H4 (cell line): ENCODE measurements around the gene SPOP. TPM values are rescaled to one million over a fixed set of nuclear protein-coding genes. Genes with fewer than 3 reads are reported as not detected.
"Not testable (repeated sequence)": the region's sequence is repeated elsewhere in the genome, so short reads cannot be mapped to it uniquely, and the experiment has no call there.

Experiments used
- DNase-seq: peaks from one replicate; pipeline ENCODE4 v3.0.0-alpha.2; 2015; ENCODE audit warnings: low spot score
- total RNA-seq: library from RNA; depleted of rRNA; stranded (reverse); fragments of >200 nt; shearing (Covaris generic); gene quantifications from 2 replicates; pipeline ENCODE4 v1.2.3, GENCODE V29; 2014

Gene SPOP
- total RNA-seq, 1 experiment from 2014 or later, result 43.9 TPM

DNA sequence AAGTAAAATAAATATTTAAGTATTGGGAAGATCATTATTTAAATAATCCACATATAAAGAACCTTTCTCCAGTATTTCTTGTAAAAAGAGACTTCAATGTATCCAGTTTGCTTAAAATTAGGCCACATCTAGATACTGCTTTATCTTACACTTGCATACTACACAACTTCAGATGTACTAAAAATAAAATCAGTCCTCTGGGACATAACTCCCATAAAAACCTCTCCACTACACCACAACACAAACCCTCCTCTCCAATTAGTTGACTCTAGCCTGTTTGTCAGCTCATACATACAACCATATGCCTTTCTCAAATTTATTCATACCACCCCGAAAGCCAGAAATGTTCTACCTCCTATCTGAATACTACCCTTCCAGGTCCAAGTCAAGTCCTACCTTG is 21.6 kb downstream of the SPOP start:
- DNase-seq, result no peak

DNA sequence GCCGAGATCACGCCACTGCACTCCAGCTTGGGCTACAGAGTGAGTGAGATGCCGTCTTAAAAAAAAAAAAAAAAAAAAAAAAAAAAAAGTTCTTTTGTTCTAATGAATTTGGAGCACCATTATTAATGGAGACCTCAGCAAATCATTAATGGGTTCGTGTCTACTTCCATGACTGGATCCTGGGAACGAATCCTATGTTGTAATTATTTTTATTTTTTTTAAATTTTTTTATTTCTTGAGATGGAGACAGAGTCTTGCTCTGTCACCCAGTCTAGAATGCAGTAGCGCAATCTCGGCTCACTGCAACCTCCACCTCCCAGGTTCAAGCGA is 30.7 kb downstream of the SPOP start:
- no peak for DNase-seq

DNA sequence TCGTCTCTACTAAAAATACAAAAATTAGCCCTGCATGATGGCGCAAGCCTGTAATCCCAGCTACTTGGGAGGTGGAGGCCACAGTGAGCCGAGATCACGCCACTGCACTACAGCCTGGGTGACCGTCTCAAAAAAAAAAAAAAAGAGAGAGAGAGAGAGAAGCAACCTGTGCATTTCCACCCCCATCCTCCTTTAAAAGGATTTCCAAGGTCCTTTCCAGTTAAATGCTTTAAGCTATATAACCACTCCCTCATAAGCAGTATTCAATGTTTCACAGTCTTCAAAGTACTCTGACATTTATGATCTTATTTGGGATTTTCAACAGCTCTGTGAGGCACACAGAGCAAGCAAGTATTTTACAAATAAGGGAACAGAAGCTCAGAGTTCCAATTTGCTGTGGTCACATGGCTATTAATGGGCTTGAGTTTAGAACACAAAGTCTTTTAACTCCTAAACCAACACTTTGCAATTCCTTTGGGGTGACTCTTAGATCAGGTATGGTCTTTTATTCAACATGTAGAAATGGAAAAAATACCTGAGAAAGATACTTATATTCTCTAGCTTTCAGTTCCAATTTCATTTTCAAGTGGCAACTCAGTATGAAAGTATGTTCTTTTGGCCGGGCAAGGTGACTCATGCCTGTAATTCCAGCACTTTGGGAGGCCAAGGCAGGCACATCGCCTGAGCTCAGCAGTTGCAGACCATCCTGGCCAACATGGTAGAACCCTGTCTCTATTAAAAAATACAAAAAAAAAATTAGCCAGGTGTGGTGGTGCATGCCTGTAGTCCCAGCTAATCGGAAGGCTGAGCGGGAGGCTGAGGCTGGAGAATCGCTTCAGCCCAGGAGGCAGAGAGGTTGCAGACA is 31.3 kb downstream of the SPOP start:
- peak; percentile 74 for DNase-seq

DNA sequence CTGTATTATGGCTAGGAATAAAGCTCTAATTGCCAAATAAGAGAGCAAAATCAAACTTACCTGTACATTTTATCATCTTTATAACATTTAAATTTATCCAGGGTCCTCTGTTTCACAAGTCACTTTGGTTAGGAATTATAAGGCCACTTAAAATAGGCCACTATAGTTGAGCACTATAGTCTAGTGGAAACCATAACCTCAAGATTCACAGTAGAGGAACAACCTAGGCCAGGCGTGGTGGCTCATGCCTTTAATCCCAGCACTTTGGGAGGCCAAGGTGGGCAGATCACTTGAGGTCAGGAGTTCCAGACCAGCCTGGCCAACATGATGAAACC is 31.9 kb downstream of the SPOP start:
- not testable (repeated sequence) for DNase-seq

DNA sequence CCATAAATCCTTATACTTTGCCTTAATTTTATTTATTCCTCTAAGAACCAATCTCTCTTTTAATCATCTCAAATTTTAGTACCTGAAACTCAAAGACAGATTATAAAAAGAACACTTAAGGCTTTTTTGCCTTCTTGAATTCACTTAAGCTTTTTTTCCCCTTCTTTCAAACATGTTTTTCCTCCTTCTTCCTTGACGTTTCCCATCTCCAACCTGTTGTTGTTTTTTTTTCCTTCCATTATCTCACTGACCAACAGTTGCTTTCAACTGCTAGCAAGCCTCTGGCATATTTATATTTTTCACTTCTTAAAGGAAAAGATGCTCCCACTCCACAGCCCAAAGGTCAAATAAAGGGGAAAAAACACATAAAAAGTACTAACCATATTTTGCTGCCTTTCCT is 32.2 kb downstream of the SPOP start:
- no peak for DNase-seq

DNA sequence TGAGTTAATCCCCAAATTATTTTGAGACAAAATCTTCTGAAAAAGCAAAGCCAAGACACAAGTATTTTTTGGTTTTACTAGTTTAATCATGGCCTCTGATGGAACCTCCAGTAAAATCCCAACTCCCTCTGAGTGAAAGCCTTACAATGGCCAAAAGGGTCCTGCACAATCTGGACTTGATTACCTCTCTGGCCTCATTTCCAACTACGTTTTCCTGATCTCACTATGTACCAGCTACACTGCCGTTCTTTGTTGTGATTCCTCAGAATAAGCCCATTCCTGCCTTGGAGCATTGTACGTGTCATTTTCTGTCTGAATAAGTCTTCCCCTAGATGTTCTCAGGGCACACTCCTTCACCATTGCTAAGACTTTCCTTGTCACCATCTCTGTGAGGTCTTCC is 37.3 kb downstream of the SPOP start:
- DNase-seq, result no peak

DNA sequence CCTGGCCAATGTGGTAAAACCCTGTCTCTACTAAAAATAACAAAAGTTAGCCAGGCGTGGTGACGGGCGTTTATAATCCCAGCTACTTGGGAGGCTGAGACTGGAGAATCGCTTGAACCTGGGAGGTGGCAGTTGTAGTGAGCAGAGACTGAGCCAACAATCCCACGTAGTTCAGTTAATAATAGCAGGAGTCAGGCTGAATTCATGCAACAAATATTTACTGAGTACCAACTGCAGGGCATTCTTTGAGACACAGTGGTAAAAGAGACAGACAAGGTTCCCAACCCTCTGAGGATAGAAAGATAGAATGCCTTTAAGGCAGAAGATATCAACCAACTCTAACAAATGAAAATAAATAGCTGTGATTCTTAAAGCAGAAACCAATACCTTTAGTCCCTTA is 39.1 kb downstream of the SPOP start:
- no peak for DNase-seq

DNA sequence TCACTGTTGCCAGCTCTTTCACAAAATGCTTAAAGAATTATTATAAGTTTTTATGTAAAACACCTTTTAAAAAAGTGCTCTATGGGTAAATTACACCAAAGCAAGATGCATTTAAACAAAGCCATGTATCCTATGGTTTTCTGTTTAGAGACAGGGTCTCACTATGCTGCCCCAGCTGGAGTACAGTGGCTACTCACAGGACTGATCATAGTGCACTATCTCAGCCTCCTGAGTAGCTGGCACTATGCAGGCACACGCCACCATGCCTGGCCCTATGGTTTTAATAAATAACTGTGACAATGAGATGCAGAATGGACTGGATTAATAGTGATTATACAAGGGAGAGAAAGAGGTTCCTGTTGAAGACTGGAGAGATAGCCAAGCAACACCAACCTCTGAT is 40.2 kb downstream of the SPOP start:
- DNase-seq, result no peak

DNA sequence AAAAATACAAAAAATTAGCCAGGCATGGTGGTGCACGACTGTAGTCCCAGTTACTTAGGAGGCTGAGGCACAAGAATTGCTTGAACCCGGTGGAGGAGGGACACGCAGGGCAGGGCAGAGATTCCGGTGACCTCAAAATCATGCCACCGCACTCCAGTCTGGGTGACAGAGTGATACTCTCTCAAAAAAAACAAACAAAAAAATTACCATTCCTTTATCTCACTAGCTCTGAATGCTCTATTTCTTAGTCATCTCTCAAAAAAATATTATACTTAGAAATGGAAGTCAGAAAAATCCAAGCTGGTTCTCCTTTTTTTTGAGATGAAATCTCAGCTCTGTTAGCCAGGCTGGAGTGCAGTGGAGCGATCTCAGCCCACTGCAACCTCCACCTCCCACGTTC is 40.8 kb downstream of the SPOP start:
- no peak for DNase-seq

DNA sequence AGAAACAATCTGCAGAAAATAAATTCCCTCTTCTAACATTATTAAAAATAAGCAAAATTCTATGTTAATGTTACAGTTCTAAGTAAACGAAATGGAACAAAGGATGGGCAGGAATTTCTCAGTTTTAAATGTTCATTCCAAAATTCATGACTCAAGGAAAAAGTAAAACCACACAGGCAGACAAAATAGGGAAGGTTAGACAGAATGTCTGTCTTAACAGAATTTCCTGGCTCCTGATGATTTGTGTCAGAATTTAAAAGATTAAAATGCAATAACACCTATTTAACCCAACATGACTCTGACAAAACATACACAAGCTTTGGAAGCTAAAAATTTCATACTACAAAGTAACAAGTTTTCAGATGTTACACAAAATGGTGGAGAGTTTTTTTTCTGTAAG is 42.8 kb downstream of the SPOP start:
- no peak for DNase-seq

DNA sequence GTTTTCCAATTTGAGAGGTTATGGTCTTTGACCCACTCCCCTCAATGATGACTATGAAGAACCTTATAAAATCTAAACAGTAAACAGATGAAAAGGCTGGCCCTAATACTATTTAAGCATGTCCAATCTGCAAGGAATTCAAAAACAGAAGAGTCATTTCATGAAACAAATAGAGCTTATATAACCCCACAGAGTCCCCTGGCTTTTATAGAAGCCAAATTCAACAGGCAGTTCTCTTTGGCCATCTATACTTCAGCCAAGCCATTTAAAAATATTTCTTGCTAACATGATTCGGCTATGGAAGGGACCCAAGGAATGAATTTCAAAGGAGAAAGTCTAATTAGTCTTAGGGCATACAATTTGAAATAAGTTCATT is 43.4 kb downstream of the SPOP start:
- DNase-seq, result no peak

DNA sequence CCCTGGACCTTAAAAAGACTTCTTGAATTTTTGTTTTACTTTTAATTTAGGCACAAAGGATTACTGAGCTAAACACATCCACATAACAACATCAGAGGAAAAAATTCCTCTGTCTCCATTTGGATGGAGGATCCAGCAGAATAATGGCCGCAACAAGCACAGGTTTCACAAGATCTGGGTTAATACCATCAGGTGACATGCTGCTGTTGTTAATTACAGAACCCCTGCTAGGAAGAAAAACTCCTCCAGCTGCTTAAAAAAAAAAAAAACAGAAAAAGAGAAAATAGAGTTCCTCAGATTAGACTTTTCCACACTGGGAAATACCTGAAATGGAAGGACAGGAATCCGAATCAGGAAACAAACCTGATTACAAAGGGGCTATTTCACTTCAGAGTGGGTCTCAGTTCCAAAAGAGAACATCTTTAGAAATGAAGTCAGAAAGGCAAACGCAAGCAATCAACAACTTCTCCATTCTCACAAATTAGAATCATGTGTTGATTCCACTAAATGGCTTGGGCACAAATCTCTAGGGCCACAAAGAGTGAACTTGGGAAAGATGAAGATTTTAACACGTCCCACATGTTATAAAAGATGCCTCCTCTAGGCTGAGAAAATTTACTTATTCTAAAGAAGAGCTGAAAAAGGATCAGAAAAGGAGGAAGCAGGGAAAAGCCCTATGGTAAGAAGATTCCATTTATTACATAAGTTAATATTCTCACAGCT is 44.0 kb downstream of the SPOP start:
- no peak for DNase-seq

DNA sequence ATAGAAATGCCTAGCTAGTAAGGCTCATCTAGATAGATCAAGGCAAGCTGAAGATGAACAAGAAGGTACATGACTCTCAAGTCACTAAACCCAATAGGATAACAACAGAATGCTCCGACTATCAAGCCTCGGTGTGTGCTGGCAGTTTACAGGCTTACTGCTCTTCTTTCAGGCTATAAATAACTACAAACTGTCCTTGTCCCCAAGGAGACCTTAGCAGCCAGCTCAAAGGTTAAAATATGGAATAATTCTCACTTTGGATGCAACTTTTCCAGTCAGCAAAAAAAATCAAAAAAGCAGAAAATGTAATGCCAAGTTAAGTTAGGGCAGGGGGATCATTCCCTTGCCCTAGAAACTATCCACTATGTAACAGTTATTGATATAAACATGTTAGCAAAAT is 44.6 kb downstream of the SPOP start:
- DNase-seq, result no peak

DNA sequence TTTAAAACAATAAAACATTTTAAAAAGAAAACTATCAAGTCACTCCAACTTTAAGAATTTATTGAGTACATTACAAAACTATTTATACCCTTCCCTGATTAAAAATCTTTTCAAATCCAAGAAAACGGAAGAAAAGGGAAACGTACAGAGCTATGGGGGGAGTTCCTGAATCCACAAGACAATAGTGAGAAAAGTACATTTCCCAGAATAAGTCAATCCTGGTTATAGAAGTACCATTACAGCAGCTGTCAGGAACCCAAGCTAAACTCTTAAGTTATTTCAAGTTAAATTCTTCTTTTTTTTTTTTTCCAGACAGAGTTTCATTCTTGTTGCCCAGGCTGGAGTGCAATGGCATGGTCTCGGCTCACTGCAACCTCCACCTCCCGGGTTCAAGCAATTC is 45.7 kb downstream of the SPOP start:
- no peak for DNase-seq

DNA sequence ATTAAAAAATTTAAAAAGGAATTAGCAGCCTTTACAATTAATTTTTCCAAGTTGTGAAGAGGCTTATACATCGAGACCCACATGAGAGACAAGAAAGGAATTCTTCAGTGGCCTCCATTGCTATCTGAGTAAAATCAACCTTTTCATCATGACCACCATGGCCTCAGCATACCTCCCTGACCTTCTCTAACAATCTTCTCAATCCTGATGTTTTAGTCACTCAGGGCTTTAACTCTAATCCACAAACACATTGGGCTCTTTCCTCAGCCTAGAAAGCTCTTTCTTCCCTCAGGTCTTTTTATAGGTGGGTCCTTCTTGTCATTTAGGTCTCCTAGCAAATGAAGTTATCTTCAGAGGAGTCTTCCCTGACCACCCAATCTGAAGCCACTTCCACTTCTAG is 46.4 kb downstream of the SPOP start:
- no peak for DNase-seq

DNA sequence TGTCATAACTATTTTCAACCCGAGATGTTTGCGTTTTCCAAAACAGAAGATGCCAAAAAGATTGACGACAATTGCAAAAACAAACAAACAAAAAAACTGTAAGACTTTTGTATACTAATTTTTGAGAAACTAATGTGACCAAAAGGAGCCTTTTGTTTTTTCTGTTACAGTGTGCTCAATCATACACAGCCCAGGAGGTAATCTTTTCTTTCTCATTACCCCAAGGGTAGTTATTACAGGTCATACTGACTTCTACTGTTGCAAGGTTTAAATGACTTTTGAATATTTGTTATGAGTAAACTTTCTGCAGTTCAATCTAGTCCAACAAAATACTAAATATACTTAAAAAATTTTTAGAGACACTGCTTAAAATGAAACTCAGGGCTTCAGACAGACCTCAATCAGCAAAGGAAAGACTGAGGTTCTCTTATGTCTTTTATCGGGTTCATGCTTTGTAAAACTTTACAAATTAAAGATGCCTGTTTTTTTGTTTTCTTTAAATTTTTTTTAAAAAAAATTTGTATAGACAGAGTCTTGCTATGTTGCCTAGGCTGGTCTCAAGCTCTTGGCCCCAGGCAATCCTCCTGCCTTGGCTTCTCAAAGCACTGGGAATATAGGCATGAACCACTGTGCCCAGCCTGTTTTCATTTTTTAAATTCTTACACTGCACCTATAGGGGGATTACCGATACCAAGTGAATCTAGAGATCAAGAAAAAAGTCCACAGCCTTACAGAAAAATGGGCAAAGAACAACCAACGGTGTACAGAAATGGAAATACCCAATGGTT is 47.6 kb downstream of the SPOP start:
- no peak for DNase-seq

DNA sequence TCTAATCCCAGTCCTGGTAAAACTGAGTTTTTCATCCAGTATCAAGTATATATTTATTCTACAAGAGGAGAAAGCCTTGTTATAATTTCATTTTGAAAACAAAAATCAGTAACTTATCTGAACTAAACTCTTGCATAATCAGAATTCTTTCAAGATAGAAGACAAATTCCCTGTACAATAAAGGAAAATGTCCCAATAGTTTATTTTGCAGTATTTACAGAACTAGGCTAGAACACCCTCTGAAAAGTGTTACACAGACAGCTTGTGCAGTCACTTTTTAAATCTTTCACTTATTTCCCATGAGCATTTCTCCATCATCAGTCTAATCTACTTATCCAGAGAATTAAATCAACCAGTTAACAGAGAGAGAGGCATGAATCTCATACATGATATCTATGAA is 48.5 kb downstream of the SPOP start:
- DNase-seq, result no peak

DNA sequence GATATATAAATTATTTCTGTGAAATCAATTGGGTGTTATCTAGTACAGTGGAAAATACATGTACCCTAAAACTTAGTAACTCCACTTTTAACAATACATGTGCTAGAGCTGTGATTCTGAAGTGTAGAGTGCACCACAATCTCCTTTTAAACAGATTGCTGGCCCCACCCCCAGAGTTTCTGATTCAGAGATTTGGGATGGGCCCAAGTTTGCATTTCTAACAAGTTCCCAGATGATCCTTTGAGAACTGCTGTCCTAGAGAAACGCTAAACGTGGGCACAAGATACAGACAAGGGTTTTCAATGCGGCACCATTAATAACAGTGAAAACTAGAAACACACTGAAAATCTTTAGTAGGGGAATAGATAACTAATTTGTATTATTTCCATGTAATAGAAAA is 53.0 kb downstream of the SPOP start:
- no peak for DNase-seq

DNA sequence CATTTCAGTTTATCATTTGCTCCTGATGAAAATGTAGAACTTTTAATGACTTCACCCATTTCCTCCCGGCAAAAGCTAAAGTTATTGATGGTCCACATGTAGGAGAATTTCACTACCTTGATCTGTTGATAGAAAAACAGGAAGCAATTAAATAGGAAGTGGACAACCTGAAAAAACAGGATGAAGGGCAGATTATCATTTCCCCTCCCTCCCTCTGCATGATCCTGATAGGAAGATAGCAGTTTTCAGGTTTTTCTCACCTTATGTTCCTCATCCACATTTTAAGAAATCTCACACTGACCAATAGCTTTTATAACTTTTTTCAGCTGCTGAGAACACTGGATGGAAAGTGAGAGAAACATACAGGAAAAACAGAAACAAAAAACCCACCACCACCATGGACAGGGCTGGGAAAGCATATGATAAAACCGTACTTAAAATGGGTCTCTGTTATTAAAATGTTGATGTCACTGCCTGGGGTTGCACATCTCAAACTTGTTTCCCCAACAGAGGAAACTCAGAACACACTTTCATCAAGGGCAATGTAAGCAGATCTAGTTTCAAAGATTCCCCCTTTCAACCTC is 55.9 kb downstream of the SPOP start:
- DNase-seq, result no peak

DNA sequence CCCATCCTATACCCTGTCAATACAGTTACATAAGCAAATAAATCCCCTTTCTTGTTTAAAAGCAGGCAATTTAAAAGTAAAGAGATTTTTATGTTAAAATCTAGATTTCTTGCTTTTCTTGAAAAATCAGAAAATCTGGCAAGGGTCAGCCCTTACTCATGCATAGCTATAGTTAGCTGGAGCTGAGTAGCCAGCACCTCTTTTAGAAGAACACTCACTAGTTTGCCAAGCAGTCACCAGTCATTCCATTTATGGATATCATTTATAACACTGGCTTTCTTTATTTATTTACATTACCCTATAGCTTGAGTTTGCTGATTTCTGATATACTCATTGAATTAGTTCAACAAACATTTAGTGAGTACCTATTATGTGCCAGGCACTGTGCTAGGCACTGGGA is 56.5 kb downstream of the SPOP start:
- DNase-seq, result no peak

DNA sequence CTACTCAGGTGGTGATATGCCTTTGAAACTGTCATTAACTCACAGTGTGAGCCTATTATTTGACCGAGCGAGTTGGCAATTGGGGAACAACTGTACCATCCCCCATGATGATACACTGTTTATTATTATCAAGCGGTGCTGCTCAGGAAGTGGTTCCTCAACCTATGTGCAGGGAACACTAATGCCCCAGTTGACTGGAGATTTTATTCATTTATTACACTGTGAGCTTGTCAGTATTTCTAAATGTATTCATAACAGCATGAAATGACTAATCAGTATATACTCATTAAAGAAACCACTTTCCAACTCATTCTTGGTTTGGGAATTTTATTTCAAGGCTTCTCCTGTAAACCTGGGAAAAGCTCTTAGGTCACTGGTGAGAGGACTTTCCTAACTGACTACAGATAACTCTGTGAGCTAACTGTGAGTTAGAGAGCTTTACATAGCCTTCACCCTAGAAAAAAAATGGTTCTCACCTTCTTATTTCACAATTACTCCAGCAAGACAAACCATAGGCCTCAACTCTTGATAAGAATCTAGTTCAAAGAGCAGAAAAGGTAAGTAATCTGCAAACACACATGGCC is 59.8 kb downstream of the SPOP start:
- DNase-seq, result no peak

DNA sequence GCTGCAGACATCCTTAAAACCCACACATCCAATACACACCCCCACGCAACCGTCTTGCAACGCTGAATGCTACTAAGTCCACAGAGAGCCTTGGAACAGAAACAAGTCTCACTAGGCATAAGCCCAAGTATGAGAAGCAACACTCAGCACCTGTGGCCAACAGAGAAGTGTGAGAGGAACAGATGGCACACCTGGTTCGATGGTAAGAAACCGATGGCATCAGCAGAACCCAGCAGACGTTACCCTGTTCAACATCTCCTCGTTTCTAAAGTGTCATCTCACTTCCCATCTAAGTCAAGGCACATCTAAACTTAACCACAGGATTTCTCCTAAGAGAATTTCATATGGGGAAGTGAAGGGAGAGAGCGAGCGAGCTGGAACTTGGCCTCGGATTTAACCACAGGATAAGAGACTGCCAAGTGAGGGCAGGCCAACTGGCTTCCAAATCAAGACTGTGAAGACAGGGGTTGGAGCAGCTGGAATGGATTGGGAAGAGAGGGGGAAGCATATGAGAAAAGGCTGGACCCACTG is 61.2 kb downstream of the SPOP start:
- no peak for DNase-seq
